GM18909 (cell line): Measurements from ENCODE around the gene ZMYM4.

Experiments used
- ATAC-seq: cut with Tn5 transposase; IDR thresholded peaks from one replicate; pipeline ENCODE4 v1.9.1; 2021; ENCODE audit warnings: mild to moderate bottlenecking; ENCODE audit not compliant: unreplicated experiment, poor library complexity

The ZMYM4 gene

DNA sequence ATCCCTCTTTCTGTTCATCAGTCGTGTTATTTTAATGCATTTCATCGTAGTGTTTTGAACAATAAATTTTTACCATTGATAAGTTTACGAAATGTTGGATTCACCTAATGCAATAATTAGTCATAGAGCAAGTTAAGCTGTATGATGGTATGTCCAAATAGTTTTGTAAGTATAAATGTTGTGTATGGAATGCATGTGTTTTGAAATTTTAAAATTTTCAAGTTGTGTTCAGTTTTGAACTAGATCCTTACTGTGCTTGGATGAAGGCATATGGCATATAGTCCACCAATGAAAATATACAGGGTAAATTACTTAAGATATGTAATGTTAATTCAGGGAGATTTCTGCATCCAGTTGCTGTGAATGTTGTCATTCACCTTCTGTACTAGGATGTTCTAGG lies 2.3 kb downstream of the ZMYM4 start:
- ATAC-seq: no peak

- no peak for ATAC-seq
Observed at GRCh38 chr1:35274197-35274596, 5.7 kb downstream of the ZMYM4 start.

- no peak for ATAC-seq
Observed at GRCh38 chr1:35278886-35279554, 10.5 kb downstream of the ZMYM4 start.

DNA sequence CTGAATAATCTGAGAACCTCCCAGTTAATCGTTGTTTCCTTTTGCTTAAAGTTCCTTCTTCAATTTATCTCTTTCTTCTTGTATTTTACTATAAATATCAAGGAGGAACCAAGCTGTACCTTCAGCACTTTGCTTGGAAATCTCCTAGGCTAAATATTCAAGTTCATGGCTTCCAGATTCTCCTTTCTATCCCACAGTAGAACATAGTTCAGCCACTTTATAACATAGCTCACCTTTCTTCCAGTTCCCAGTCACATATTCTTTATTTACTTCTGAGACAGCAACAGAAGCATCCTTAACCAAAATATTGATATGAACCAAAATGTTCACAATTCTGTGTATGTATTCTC lies 11.0 kb downstream of the ZMYM4 start:
- no peak for ATAC-seq

DNA sequence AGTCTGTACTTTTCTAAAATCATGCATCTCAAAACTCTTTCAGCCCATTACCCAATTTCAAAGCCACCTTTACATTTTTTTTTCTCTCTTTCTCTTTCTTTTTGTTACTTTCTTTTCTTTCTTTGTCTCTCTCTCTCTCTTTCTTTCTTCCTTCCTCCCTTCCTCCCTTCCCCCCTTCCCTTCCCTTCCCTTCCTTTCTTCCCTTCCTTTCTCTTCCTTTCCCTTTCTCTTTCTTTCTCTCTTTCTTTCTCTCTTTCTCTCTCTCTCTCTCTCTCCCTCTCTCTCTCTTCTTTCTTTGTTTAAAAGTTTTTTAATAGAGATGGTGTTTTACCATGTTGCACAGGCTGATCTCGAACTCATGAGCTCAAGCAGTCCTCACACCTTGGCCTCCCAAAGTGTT lies 11.5 kb downstream of the ZMYM4 start:
- ATAC-seq: no peak

GRCh38 chr1:35281565-35281964 lies 13.1 kb downstream of the ZMYM4 start:
- ATAC-seq: no peak

DNA sequence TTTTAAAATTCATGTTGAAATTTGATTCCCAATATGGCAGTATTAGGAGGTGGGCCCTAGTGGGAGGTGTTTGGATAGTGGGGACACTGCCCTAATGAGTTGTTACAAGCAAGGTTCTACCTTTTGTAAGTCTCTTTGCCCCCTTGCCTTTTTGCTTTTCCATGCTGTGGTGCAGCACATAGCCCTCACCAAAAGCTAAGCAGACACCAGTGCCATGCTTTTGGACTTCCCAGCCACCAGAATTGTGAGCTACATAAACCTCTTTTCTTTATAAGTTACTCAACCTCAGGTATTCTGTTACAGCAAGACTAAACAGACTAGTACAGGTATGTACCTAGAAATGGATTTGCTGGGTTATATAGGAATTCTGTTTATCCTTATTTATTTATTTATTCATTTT lies 13.7 kb downstream of the ZMYM4 start:
- no peak for ATAC-seq

DNA sequence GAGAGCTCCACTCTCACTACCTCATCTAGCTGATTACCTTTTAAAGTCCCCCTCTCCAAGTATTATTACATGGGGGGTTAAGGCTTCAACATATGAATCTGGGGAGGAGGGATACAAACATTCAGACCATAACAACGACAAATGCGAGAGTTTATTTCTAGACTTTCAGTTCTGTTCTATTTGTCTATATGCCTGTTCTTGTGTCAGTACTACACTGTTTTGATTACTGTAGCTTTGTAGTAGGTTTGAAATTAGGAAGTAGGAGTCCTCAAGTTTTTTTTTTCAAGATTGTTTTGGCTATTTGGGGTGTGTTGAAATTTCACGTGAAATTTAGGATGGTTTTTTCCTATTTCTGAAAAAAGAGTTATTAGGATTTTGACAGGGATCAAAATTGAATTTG lies 16.3 kb downstream of the ZMYM4 start:
- no peak for ATAC-seq

DNA sequence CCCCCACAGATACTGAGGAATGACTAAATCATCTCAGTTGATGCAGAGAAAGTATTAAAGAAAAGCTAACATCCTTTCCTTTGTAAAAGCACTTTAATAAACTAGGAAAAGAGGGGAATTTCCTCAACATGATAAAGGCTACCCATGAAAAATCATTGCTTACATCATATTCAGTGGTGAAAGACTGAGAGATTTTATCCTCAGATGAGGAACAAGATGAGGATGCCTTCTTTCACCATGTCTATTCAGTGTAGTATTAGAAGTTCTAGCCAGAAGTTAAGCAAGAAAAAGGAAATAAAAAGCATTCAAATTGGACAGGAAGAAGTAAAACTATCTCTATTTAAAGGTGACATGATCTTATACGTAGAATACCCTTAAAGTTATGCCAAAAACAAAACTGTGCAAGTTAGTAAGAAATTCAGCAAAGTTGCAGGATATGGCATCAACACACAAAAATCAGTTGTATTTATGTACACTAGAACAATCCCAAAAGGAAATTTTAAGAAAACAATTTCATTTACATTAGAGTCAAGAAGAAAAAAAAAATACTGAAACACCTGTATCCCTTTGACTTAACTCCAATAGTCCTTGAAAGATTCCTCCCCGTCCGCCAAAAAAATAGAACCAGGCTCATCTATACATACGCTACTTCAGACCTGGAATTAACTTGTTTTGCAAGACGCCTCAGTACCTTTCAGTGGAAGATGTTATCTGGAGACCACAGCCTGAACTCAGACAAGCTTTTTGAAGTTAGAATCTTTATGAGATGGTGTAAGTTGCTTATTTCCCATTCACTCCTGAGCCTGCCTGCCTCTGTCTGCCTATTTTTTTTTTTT lies 17.5 kb downstream of the ZMYM4 start:
- no peak for ATAC-seq

DNA sequence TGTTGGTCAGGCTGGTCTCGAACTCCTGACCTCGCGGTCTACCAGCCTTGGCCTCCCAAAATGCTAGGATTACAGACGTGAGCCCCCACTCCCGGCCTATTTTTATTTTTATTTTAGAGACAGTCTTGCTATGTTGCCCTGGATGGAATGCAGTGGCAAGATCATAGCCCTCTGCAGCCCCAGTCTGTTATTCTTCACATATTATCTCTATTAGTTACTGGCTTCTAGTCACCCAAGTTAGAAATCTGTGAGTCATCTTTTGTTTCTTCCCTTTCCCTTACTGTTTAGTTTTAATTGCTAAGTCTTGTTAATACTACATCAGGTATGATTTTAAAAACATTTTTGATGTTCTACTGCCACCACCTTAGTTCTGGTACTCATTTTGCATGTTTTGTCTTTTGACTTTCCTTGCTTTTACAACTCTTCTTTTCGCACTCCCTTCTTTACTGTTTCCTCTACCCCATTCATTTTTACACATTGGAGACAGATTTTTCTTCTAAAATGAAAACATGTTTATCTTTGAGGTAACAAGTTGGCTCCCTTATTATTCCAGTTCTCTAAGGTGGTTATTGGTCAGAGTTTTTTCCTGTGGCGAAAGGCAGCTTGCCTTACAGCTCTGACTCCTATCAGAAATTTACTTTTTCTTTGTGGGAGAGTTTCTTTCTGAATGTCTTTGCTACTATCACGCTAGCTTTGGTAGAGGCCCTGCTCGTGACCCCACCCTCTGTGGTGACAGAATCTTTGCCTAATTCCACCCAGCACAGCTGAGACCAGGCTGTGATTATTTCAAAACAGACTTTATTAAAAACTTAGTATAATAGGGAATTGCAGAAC lies 19.5 kb downstream of the ZMYM4 start:
- ATAC-seq: no peak

DNA sequence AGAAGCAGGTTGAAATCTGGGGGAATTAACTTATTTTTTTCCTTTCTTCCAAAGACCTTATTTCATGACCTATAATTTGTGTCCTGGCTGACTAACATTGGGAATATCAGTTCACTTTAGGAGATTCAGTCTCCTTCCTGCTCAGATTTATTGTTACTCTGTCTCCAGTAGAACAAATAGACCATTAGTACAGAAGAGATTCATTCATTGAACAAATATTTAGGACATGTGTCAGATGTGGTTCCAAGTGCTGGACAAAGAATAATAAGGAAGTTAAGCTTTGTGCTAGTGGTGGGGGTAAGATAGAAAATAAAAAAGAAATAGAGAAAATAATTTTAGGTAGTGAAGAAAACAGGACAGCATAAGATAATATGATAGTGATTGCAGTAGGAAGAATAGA lies 20.3 kb downstream of the ZMYM4 start:
- ATAC-seq: no peak

DNA sequence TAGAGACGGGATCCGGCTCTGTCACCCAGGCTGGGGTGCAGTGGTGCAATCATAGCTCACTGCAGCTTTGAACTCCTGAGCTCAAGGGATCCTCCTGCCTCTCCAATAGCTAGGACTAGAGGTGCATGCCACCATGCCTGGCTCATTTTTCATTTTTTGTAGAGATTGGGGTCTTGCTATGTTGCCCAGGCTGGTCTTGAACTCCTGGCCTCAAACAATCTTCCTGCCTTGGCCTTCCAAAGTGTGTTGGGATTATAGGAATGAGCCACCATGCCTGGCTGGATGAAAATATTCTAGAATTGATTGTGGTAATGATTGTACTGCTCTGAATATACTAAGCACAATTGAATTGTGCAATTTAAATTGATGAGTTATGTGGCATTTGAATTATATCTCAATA lies 21.9 kb downstream of the ZMYM4 start:
- no peak for ATAC-seq

GRCh38 chr1:35294809-35295208 lies 26.3 kb downstream of the ZMYM4 start:
- ATAC-seq: no peak

DNA sequence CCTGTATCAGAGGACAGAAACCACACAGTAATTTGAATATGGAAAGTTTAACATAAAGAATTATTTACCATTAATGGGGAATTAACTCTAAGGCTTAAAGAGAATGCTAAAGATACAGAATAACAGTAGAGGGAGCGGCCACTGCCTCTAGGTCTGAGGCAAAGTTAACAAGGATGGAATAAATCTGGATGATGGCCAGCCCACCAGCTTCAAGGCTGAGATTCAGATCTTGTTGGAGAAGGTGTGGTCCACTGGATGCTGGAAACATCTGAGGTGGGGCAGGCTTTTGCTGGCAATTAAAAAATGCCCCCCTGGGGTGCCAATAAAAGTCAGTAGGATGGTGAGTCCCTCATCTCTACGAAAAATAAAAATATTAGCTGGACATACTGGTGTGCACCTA lies 29.4 kb downstream of the ZMYM4 start:
- no peak for ATAC-seq

DNA sequence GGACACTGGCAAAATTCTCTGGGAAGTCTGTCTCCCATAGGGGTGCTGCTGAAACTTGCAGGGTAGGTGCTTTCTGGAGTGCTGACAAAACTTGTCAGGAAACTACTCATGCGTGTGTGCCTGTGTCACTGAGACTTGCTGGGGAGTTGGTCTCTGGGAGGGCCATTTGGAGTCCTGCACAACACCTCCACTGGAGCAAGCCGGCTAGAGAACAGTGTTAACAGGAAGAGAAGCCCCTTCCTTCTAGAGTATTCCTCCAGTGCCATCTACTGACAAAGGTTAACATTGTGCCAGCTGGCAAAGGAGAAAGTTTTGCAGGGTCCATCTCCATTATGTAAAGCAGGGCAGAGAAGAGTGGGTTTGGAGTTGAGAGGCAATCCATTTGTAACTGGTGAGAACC lies 30.0 kb downstream of the ZMYM4 start:
- ATAC-seq: no peak

GRCh38 chr1:35300376-35300775 lies 31.9 kb downstream of the ZMYM4 start:
- no peak for ATAC-seq

- no peak for ATAC-seq
Observed at GRCh38 chr1:35301674-35302392, 33.3 kb downstream of the ZMYM4 start.

- no peak for ATAC-seq
Observed at GRCh38 chr1:35305383-35305782, 36.9 kb downstream of the ZMYM4 start.

DNA sequence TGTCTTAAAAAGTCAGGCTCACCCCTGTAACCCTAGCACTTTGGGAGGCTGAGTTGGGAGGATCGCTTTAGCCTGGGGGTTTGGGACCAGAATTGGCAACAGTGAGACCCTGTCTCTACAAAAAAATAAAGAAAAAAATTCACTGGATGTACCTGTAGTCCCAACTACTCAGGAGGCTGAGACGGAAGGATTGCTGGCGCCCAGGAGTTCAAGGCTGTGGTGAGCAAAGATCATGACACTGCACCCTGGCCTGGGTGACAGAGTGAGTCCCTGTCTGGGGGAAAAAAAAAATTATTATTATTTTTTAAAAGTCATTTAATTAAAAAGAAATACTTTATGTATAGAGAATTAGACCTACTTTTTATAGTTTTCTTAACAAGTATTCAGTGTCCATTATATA lies 47.1 kb downstream of the ZMYM4 start:
- ATAC-seq: no peak

- ATAC-seq: no peak
Observed at GRCh38 chr1:35316264-35316663, 47.8 kb downstream of the ZMYM4 start.
